CD14-positive monocyte (primary cell): ENCODE results near the gene ZDHHC8. TPM values are rescaled to one million over a fixed set of nuclear protein-coding genes. Genes with fewer than 3 reads are reported as not detected.

Experiments
- DNase-seq, 3 donors: peaks; one replicate each; pipeline ENCODE4 v3.0.0-alpha.2; 2011 to 2022
- H2AFZ ChIP-seq: 2 replicates; pipeline ENCODE4 v1.6.0; 2012; ENCODE audit warnings: mild to moderate bottlenecking, low read depth, low read length, inconsistent platforms; ENCODE audit not compliant: insufficient read depth, poor library complexity, severe bottlenecking
- H3K27ac ChIP-seq, 2 donors: 1 replicate in 1 of 2; 2 replicates in 1 of 2; pipeline ENCODE4 v1.5.1; 2012 to 2013; ENCODE audit warnings: low read length in 2 of 2, control low read depth in 1 of 2, inconsistent platforms in 1 of 2, low read depth in 1 of 2, mild to moderate bottlenecking in 1 of 2
- H3K27me3 ChIP-seq, 2 donors: one replicate each; pipeline versions ENCODE4 v1.6.0 to v1.6.1; 2011 to 2013; ENCODE audit warnings: low read length in 2 of 2; ENCODE audit not compliant: control insufficient read depth in 2 of 2, insufficient read depth in 2 of 2
- H3K36me3 ChIP-seq, 2 donors: replicated peaks in 1 of 2; 1 replicate in 1 of 2; 2 replicates in 1 of 2; pipeline versions ENCODE4 v1.5.1 to v1.6.1; 2012 to 2013; ENCODE audit warnings: low read length in 2 of 2, control low read depth in 1 of 2, inconsistent platforms in 1 of 2, mild to moderate bottlenecking in 1 of 2; ENCODE audit not compliant: insufficient read depth in 2 of 2, control insufficient read depth in 1 of 2
- H3K4me1 ChIP-seq, 2 donors: 1 replicate in 1 of 2; 2 replicates in 1 of 2; pipeline versions ENCODE4 v1.5.1 to v1.6.1; 2012 to 2013; ENCODE audit warnings: low read length in 2 of 2, control low read depth in 1 of 2, inconsistent platforms in 1 of 2, mild to moderate bottlenecking in 1 of 2, moderate library complexity in 1 of 2; ENCODE audit not compliant: insufficient read depth in 2 of 2, control insufficient read depth in 1 of 2
- H3K4me2 ChIP-seq: replicated peaks from 2 replicates; pipeline ENCODE3; 2012; ENCODE audit warnings: low read length, moderate library complexity, mild to moderate bottlenecking; ENCODE audit not compliant: poor library complexity, severe bottlenecking; ENCODE audit errors: extremely low read depth
- H3K4me3 ChIP-seq, 3 experiments: fragments of 200-600 bp in 1 of 3; sonication (generic) in 1 of 3; replicated peaks in 1 of 3; 1 replicate in 2 of 3; 2 replicates in 1 of 3; pipeline ENCODE4 v1.5.1; 2011 to 2013; ENCODE audit warnings: low read length in 3 of 3, mild to moderate bottlenecking in 3 of 3, control low read depth in 2 of 3, low read depth in 2 of 3, inconsistent platforms in 1 of 3, moderate library complexity in 1 of 3
- H3K79me2 ChIP-seq: 2 replicates; pipeline ENCODE4 v1.6.0; 2012; ENCODE audit warnings: mild to moderate bottlenecking, control low read depth, inconsistent platforms, low read length, moderate library complexity; ENCODE audit not compliant: insufficient read depth
- H3K9ac ChIP-seq: 2 replicates; pipeline ENCODE4 v1.6.0; 2017; ENCODE audit warnings: low read length, mild to moderate bottlenecking; ENCODE audit not compliant: insufficient read depth, poor library complexity, severe bottlenecking
- H3K9me3 ChIP-seq, 2 donors: replicated peaks in 1 of 2; 1 replicate in 1 of 2; 2 replicates in 1 of 2; pipeline versions ENCODE4 v1.5.1 to v1.6.1; 2012 to 2013; ENCODE audit warnings: low read length in 2 of 2, control low read depth in 1 of 2; ENCODE audit not compliant: control insufficient read depth in 1 of 2, insufficient read depth in 1 of 2
- H4K20me1 ChIP-seq: 2 replicates; pipeline ENCODE4 v1.6.0; 2012; ENCODE audit warnings: mild to moderate bottlenecking, low read length, control low read depth, moderate library complexity; ENCODE audit not compliant: insufficient read depth
- H3K27ac Mint-ChIP-seq, 7 donors: one replicate each; pipeline ENCODE4 v1.8.0; 2020; ENCODE audit warnings: mild to moderate bottlenecking in 7 of 7, mixed read lengths in 7 of 7, moderate library complexity in 6 of 7, inconsistent platforms in 2 of 7
- H3K27me3 Mint-ChIP-seq, 3 donors: one replicate each; pipeline ENCODE4 v1.8.0; 2021 to 2022; ENCODE audit warnings: low read depth in 3 of 3, mild to moderate bottlenecking in 3 of 3, mixed read lengths in 3 of 3, moderate library complexity in 3 of 3, inconsistent platforms in 1 of 3
- H3K36me3 Mint-ChIP-seq, 2 donors: one replicate each; pipeline ENCODE4 v1.8.0; 2020; ENCODE audit warnings: mixed read lengths in 2 of 2, inconsistent platforms in 1 of 2, mild to moderate bottlenecking in 1 of 2
- H3K4me1 Mint-ChIP-seq: one replicate; pipeline ENCODE4 v1.8.0; 2020; ENCODE audit warnings: mild to moderate bottlenecking, mixed read lengths
- H3K4me3 Mint-ChIP-seq, 2 donors: one replicate each; pipeline ENCODE4 v1.8.0; 2020; ENCODE audit warnings: mild to moderate bottlenecking in 2 of 2, mixed read lengths in 2 of 2, moderate library complexity in 1 of 2
- H3K9me3 Mint-ChIP-seq, 7 donors: one replicate each; pipeline ENCODE4 v1.8.0; 2020 to 2022; ENCODE audit warnings: mixed read lengths in 7 of 7, mild to moderate bottlenecking in 6 of 7, moderate library complexity in 6 of 7, inconsistent platforms in 2 of 7
- WGBS: methylation state at CpG from one replicate; pipeline ENCODE4 v1.1.5; 2013; ENCODE audit warnings: missing lambda C conversion rate; ENCODE audit not compliant: insufficient coverage; 5-methylcytosine and 5-hydroxymethylcytosine counted together
- intact Hi-C, 2 donors: fragments of 100-400 bp; cut with micrococcal nuclease; formaldehyde crosslinking; loops; one replicate each; pipeline versions ENCODE4 v1.15.0 to v1.15.1; 2023
- polyA plus RNA-seq, 3 donors: library from polyadenylated mRNA; depleted of rRNA in 1 of 3; unstranded in 2 of 3; stranded (reverse) in 1 of 3; fragments of 300-500 nt in 2 of 3; fragments of >200 nt in 1 of 3; fragmentation: Illumina TruSeq in 2 of 3; gene quantifications; 1 replicate in 2 of 3; 2 replicates in 1 of 3; pipeline ENCODE4 v1.2.3, GENCODE V29; 2012 to 2021
- TF ChIP-seq, protein P1 (sequence below): fragments of 200-600 bp; IDR thresholded peaks from one replicate; pipeline ENCODE4 v1.8.0; 2022; ENCODE audit warnings: antibody characterized with exemption, mild to moderate bottlenecking

ZDHHC8 gene
- polyA plus RNA-seq, 3 donors, result 0.73 to 76.3 (median 1.1) TPM

DNA sequence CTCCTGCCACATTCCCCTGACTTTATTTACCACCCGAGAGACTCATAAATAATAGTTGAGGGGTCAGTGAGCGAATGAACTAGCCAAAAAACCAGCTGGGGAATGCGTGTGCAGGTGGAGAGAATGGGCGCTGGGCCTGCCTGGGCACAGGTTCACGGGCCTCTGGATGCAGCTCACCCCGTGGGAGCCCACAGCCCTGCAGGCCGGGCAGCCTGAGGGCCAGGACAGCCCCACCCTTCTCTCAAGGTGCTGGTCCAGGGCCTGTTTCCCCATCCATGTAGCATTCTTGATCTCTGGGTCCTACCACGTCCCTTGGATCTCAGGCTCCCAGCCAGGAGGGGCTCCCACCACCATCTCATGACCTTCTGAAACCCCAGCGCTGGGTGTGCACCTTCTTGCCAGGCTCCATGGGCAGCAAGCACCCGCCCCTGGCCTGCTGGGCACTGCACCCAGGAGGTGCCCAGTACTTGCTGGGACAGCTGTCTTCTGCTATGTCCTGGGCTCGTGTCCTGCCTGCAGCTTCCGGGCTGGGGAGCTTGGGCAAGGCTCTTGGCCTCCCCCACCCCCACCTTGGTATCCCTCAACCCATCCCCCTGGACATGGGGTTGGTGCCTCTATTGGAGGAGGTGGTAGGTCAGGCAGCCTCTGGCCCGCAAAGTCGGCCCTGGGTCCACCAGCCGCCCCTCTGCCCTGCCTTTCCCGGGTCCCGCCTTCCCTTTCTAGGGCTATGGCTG is 62.3 kb downstream of the ZDHHC8 start:
- H3K4me1 Mint-ChIP-seq, result no peaks in the 10 kb centered on the region
- H3K9me3 Mint-ChIP-seq, result no peaks in the 10 kb centered on the region
- TF ChIP-seq, protein P1, sequence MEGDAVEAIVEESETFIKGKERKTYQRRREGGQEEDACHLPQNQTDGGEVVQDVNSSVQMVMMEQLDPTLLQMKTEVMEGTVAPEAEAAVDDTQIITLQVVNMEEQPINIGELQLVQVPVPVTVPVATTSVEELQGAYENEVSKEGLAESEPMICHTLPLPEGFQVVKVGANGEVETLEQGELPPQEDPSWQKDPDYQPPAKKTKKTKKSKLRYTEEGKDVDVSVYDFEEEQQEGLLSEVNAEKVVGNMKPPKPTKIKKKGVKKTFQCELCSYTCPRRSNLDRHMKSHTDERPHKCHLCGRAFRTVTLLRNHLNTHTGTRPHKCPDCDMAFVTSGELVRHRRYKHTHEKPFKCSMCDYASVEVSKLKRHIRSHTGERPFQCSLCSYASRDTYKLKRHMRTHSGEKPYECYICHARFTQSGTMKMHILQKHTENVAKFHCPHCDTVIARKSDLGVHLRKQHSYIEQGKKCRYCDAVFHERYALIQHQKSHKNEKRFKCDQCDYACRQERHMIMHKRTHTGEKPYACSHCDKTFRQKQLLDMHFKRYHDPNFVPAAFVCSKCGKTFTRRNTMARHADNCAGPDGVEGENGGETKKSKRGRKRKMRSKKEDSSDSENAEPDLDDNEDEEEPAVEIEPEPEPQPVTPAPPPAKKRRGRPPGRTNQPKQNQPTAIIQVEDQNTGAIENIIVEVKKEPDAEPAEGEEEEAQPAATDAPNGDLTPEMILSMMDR, result no peak
- DNase-seq, result no peak
- Histone ChIP-seq H3K27me3 (no peaks in the 10 kb centered on the region), H2AFZ (no peak overlapping the region), H3K4me3 (no peak overlapping the region), H3K4me1 (no peaks in the 10 kb centered on the region), H3K36me3 (no peaks in the 10 kb centered on the region), H3K9me3 (no peaks in the 10 kb centered on the region), H3K27ac (no peak overlapping the region), H4K20me1 (no peaks in the 10 kb centered on the region), H3K4me2 (no peak overlapping the region), H3K79me2 (no peaks in the 10 kb centered on the region), H3K9ac (no peak overlapping the region)
- H3K4me3 Mint-ChIP-seq, result no peak overlapping the region
- H3K27ac Mint-ChIP-seq, result no peak overlapping the region
- 87% methylated on average over 12 of the region's 17 CpGs for WGBS
- peaks cover 0 to 4% (median 0%) of the 10 kb centered on the region in 3 donors for H3K27me3 Mint-ChIP-seq
- H3K36me3 Mint-ChIP-seq, result no peaks in the 10 kb centered on the region
- intact Hi-C loops, result no loop called here

DNA sequence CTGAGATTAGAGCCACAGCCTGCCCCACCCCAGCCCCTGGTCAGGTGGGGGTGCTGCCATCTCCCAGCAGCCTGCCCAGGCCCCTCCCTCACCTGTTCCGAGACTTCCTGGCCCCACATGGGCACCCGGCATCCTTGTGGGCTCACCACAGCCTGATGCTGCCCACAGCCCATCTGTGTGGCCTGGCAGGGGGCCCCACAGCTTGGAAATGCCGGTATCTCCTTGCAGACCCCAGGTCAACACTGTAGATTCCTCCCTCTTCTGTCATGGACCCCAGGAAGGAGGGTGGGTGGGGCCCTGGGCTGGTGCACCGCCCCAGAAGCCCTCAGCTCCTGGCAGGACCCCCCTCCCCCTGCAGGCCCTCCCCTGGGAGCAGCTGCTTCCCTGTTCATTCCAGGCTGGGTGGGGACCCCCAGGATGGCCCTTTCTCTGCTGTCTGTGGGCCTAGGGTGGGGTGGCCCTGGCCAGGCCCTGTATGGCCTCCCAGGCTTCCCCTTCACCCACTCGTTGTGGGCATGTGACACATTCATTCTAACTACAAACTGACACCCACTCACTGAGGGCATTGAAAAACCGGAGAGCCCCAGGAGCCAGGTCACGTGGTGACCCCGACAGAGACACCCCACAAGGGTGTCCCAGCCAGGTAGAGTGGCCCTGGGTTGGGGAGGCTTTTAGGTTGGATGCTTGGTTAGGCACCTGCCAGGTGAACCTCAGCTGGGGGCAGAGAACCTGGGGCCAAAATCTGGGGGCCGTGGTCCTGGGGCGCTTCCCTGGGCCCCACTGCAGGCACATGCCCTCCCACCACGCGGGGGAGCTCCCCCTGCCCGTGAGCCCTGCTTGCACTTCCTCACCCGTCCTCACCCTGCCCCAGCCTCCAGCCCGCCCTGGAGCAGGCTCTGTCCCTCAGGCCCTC is 63.3 kb downstream of the ZDHHC8 start:
- H3K4me3 ChIP-seq, result no peak overlapping the region
- H2AFZ ChIP-seq, result no peak overlapping the region
- no peaks in the 10 kb centered on the region for H3K36me3 Mint-ChIP-seq
- H3K36me3 ChIP-seq, result no peaks in the 10 kb centered on the region
- DNase-seq, result no peak
- intact Hi-C loops, result no loop called here
- no peaks in the 10 kb centered on the region for H3K4me1 Mint-ChIP-seq
- no peaks in the 10 kb centered on the region for H3K79me2 ChIP-seq
- H3K4me3 Mint-ChIP-seq, result no peak overlapping the region
- H3K27ac ChIP-seq, result no peak overlapping the region
- TF ChIP-seq, protein P1, result no peak
- H3K27ac Mint-ChIP-seq, result no peak overlapping the region
- no peak overlapping the region for H3K4me2 ChIP-seq
- no peaks in the 10 kb centered on the region for H3K9me3 ChIP-seq
- no peaks in the 10 kb centered on the region for H3K4me1 ChIP-seq
- no peaks in the 10 kb centered on the region for H3K27me3 ChIP-seq
- H3K9ac ChIP-seq, result no peak overlapping the region
- H4K20me1 ChIP-seq, result no peaks in the 10 kb centered on the region
- WGBS, result 45% methylated on average over 9 of the region's 15 CpGs
- H3K27me3 Mint-ChIP-seq, result peaks cover 0 to 4% (median 0%) of the 10 kb centered on the region in 3 donors
- H3K9me3 Mint-ChIP-seq, result no peaks in the 10 kb centered on the region
